ENCODE results near the gene MANSC1. TPM values are rescaled to one million over a fixed set of nuclear protein-coding genes. Genes with fewer than 3 reads are reported as not detected.

MANSC1 gene
- total RNA-seq, 1 experiment from 2014 or later: 5.1 TPM

DNA sequence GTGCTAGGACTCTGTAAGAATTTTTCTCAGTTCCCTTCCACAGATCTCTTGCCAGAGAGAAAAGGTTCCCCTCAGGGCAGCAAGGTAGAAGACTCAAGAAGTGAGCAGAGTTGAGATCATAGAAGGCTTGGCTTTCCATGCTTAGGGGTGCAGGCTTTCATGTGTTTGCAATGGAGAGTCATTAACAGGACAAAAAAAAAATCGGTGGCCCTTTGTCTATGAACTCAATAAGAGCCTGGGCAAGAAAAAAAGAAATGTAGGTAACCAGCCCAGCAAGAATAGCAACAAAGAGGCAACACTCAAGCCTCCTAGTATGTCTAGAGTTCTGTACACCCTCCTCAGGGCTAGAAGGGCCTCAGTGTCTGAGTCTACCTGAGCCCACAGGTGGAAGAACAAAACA, 59.8 kb downstream of the MANSC1 start:
- in situ Hi-C loops (cut with HindIII; ENCODE audit: low pct_unique_long_range_greater_than_20kb, low sequenced_read_pairs): no loop called here
- no peak for DNase-seq (ENCODE audit: low read depth)

DNA sequence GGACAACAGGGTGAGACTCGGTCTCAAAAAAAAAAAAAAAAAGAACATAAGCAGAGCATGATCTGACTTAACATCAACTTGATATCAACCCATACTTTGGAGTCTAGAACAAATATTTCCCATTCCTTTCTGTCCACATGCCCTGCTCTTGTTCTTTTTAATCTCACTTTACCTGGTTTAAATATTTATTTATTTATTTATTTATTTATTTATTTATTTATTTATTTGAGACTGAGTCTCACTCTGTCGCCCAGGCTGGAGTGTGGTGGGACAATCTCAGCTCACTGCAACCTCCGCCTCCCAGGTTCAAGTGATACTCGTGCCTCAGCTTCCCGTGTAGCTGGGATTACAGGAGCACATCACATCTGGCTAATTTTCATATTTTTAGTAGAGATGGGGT, 63.6 kb downstream of the MANSC1 start:
- in situ Hi-C loops (cut with HindIII; ENCODE audit: low pct_unique_long_range_greater_than_20kb, low sequenced_read_pairs): no loop called here
- DNase-seq (ENCODE audit: low read depth): no peak

GRCh38 chr12:12282761-12283425, 67.1 kb downstream of the MANSC1 start:
- DNase-seq (ENCODE audit: low read depth): peak; percentile 68
- in situ Hi-C loops (cut with HindIII; ENCODE audit: low pct_unique_long_range_greater_than_20kb, low sequenced_read_pairs): no loop called here

DNA sequence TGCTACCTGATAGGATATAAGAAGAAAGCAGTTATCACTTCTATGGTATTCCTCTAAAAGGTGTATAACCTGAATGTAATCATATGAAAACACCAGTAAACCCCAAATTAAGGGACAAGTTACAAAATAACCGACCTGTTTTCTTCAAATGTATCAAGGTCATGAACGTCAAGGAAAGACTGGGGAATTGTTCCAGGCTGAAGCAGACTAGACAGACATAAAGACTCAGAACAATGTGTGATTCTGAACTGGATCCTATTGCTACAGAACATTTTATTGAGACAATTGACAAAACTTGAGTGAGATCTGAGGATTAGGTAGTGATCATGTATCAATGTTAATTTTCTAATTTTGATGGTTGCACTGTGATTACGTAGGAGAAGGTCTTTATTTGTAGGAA, 67.8 kb downstream of the MANSC1 start:
- no peak for DNase-seq (ENCODE audit: low read depth)
- in situ Hi-C loops (cut with HindIII; ENCODE audit: low pct_unique_long_range_greater_than_20kb, low sequenced_read_pairs): no loop called here

DNA sequence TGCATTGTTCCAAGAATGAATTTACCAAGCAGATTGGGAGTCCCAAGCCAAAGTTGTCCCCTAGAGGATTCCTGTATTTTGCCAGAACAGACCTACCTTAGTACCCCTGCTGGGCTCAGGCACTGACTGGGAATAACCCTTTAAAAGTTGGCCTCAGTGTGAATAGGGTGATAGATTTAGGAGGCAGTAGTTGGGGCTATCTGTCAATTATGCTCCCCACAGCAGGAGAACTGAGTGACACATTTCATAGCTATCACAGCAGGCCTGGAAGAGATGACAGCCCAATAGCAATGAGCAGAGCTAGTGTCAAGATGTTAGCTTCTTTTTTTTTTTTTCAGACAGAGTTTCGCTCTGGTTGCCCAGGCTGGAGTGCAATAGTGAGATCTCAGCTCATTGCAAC, 68.9 kb downstream of the MANSC1 start:
- in situ Hi-C loops (cut with HindIII; ENCODE audit: low pct_unique_long_range_greater_than_20kb, low sequenced_read_pairs): no loop called here
- DNase-seq (ENCODE audit: low read depth): no peak

GRCh38 chr12:12278899-12279298, 71.1 kb downstream of the MANSC1 start:
- DNase-seq (ENCODE audit: low read depth): no peak
- in situ Hi-C loops (cut with HindIII; ENCODE audit: low pct_unique_long_range_greater_than_20kb, low sequenced_read_pairs): no loop called here

Other genes starting within 250 kb of the MANSC1 start
- 23.3 and 27.7 TPM in 2 replicates for gene LRP6, start 83.2 kb downstream of the MANSC1 start, total RNA-seq (2014; rRNA removed; shearing (Covaris generic); ENCODE audit: low replicate concordance)
- 1.9 and 2.8 TPM in 2 replicates for gene BORCS5, start 6.8 kb upstream of the MANSC1 start, total RNA-seq (2014; rRNA removed; shearing (Covaris generic); ENCODE audit: low replicate concordance)
- 9.9 and 10.2 TPM in 2 replicates for gene DUSP16, start 212.6 kb upstream of the MANSC1 start, total RNA-seq (2014; rRNA removed; shearing (Covaris generic); ENCODE audit: low replicate concordance)

Measured in Caki2 (cell line).